WTC11 (cell line): ENCODE measurements around the gene FBXL13. TPM values are rescaled to one million over a fixed set of nuclear protein-coding genes. Genes with fewer than 3 reads are reported as not detected.

Experiments
- ATAC-seq: fragments of 200-7000 bp; cut with Tn5 transposase; 2 replicates; pipeline ENCODE4 v1.10.0; 2021; ENCODE audit warnings: mild to moderate bottlenecking, moderate library complexity
- CTCF ChIA-PET: fragments of 300-600 bp; sonication (Branson Sonifier 250); formaldehyde crosslinking; loops from one replicate; lab custom pipeline; 2021; ENCODE audit warnings: antibody characterized with exemption; lab: Charles Lee
- POLR2A ChIA-PET: fragments of 350-600 bp; sonication (Branson Sonifier 250); formaldehyde crosslinking; loops from one replicate; lab custom pipeline; 2021; ENCODE audit warnings: antibody characterized with exemption; lab: Charles Lee
- DNase-seq: peaks from one replicate; pipeline ENCODE4 v3.0.0; 2021; ENCODE audit warnings: low spot score
- H3K27ac Mint-ChIP-seq: 2 replicates; pipeline ENCODE4 v1.8.0; 2021; ENCODE audit warnings: mixed read lengths
- H3K27me3 Mint-ChIP-seq: 2 replicates; pipeline ENCODE4 v1.8.0; 2021; ENCODE audit warnings: low read depth, mild to moderate bottlenecking, moderate library complexity, mixed read lengths
- H3K36me3 Mint-ChIP-seq: 2 replicates; pipeline ENCODE4 v1.8.0; 2021; ENCODE audit warnings: mixed read lengths
- H3K4me1 Mint-ChIP-seq: 2 replicates; pipeline ENCODE4 v1.8.0; 2022; ENCODE audit warnings: mixed read lengths
- H3K4me3 Mint-ChIP-seq: 2 replicates; pipeline ENCODE4 v1.8.0; 2021; ENCODE audit warnings: mild to moderate bottlenecking, moderate library complexity, mixed read lengths
- H3K9me3 Mint-ChIP-seq: 2 replicates; pipeline ENCODE4 v1.8.0; 2021; ENCODE audit warnings: mixed read lengths
- ATF1 ChIP-seq: sonication (generic); formaldehyde crosslinking; IDR thresholded peaks from 2 replicates; pipeline ENCODE4 v1.8.1; 2023; ENCODE audit warnings: mild to moderate bottlenecking, moderate library complexity, missing genetic modification reagents
- ATF6 ChIP-seq: sonication (generic); formaldehyde crosslinking; IDR thresholded peaks from 2 replicates; pipeline ENCODE4 v1.8.1; 2023; ENCODE audit warnings: mild to moderate bottlenecking, missing genetic modification reagents
- CBFB ChIP-seq: sonication (generic); formaldehyde crosslinking; IDR thresholded peaks from 2 replicates; pipeline ENCODE4 v1.8.1; 2022; ENCODE audit warnings: mild to moderate bottlenecking, low read depth, missing genetic modification reagents
- CDX4 ChIP-seq: fragments of 250-450 bp; sonication (Bioruptor Pico); IDR thresholded peaks from 2 replicates; pipeline ENCODE4 v1.9.0; 2021; ENCODE audit warnings: moderate library complexity, mild to moderate bottlenecking, inconsistent platforms, borderline replicate concordance
- EMX1 ChIP-seq: fragments of 250-450 bp; sonication (Bioruptor Pico); IDR thresholded peaks from 2 replicates; pipeline ENCODE4 v1.8.0; 2021; ENCODE audit warnings: mild to moderate bottlenecking
- ESRRA ChIP-seq: sonication (generic); formaldehyde crosslinking; IDR thresholded peaks from 2 replicates; pipeline ENCODE4 v1.8.1; 2022; ENCODE audit warnings: mild to moderate bottlenecking, missing genetic modification reagents, borderline replicate concordance
- FOXJ3 ChIP-seq: sonication (generic); formaldehyde crosslinking; IDR thresholded peaks from 2 replicates; pipeline ENCODE4 v1.9.0; 2021; ENCODE audit warnings: missing genetic modification reagents, mild to moderate bottlenecking, borderline replicate concordance
- GRHL2 ChIP-seq: fragments of 250-450 bp; sonication (Bioruptor Pico); IDR thresholded peaks from 2 replicates; pipeline ENCODE4 v1.8.0; 2022; ENCODE audit warnings: mild to moderate bottlenecking, moderate library complexity; ENCODE audit not compliant: insufficient replicate concordance, severe bottlenecking
- JAZF1 ChIP-seq: fragments of 250-450 bp; sonication (Bioruptor Pico); IDR thresholded peaks from 2 replicates; pipeline ENCODE4 v1.9.0; 2021; ENCODE audit warnings: moderate library complexity, mild to moderate bottlenecking, inconsistent platforms
- MAX ChIP-seq: sonication (generic); formaldehyde crosslinking; IDR thresholded peaks from 2 replicates; pipeline ENCODE4 v1.8.0; 2022; ENCODE audit warnings: mild to moderate bottlenecking, missing genetic modification reagents
- MXD4 ChIP-seq: fragments of 250-450 bp; sonication (Bioruptor Pico); IDR thresholded peaks from 2 replicates; pipeline ENCODE4 v1.8.0; 2021; ENCODE audit warnings: mild to moderate bottlenecking, moderate library complexity, borderline replicate concordance
- MYBL2 ChIP-seq: sonication (generic); formaldehyde crosslinking; IDR thresholded peaks from 2 replicates; pipeline ENCODE4 v1.8.1; 2023; ENCODE audit warnings: mild to moderate bottlenecking, moderate library complexity, missing genetic modification reagents
- NFE2L1 ChIP-seq: sonication (generic); formaldehyde crosslinking; IDR thresholded peaks from 2 replicates; pipeline ENCODE4 v1.8.1; 2023; ENCODE audit warnings: missing genetic modification reagents
- PRRX2 ChIP-seq: fragments of 250-450 bp; sonication (Bioruptor Pico); IDR thresholded peaks from 2 replicates; pipeline ENCODE4 v1.8.0; 2021; ENCODE audit warnings: mild to moderate bottlenecking
- SMAD3 ChIP-seq: sonication (generic); formaldehyde crosslinking; IDR thresholded peaks from 2 replicates; pipeline ENCODE4 v1.8.0; 2022; ENCODE audit warnings: missing genetic modification reagents, mild to moderate bottlenecking, borderline replicate concordance
- SMAD4 ChIP-seq: sonication (generic); formaldehyde crosslinking; IDR thresholded peaks from 2 replicates; pipeline ENCODE4 v1.8.0; 2022; ENCODE audit warnings: mild to moderate bottlenecking, missing genetic modification reagents
- SP1 ChIP-seq: sonication (generic); formaldehyde crosslinking; conservative IDR thresholded peaks from 2 replicates; pipeline ENCODE4 v1.8.1; 2022; ENCODE audit warnings: missing genetic modification reagents
- TCF7 ChIP-seq: sonication (generic); formaldehyde crosslinking; IDR thresholded peaks from 2 replicates; pipeline ENCODE4 v1.8.0; 2022; ENCODE audit warnings: mild to moderate bottlenecking, low read depth, missing genetic modification reagents, moderate library complexity
- TP53 ChIP-seq: sonication (generic); formaldehyde crosslinking; IDR thresholded peaks from 2 replicates; pipeline ENCODE4 v1.8.1; 2023; ENCODE audit warnings: mild to moderate bottlenecking, missing genetic modification reagents
- USF1 ChIP-seq: sonication (generic); formaldehyde crosslinking; IDR thresholded peaks from 2 replicates; pipeline ENCODE4 v1.8.0; 2022; ENCODE audit warnings: mild to moderate bottlenecking, missing genetic modification reagents
- ZNF138 ChIP-seq: sonication (generic); formaldehyde crosslinking; conservative IDR thresholded peaks from 2 replicates; pipeline ENCODE4 v1.8.1; 2022; ENCODE audit warnings: mild to moderate bottlenecking, moderate library complexity, missing genetic modification reagents
- ZNF232 ChIP-seq: sonication (generic); formaldehyde crosslinking; IDR thresholded peaks from 2 replicates; pipeline ENCODE4 v1.8.0; 2022; ENCODE audit warnings: mild to moderate bottlenecking, missing genetic modification reagents
- ZNF423 ChIP-seq: fragments of 250-450 bp; sonication (Bioruptor Pico); IDR thresholded peaks from 2 replicates; pipeline ENCODE4 v2.1.2; 2022; ENCODE audit warnings: mild to moderate bottlenecking, moderate library complexity
- total RNA-seq: library from RNA; stranded (reverse); gene quantifications from 3 replicates; pipeline ENCODE4 v1.2.3, GENCODE V29; 2021
- TF ChIP-seq, protein P1 (sequence below): sonication (generic); formaldehyde crosslinking; conservative IDR thresholded peaks from 2 replicates; pipeline ENCODE4 v1.8.1; 2023; ENCODE audit warnings: mild to moderate bottlenecking, low read depth, missing genetic modification reagents, moderate library complexity
- TF ChIP-seq, protein P2 (sequence below): sonication (generic); formaldehyde crosslinking; IDR thresholded peaks from 2 replicates; pipeline ENCODE4 v1.8.1; 2023; ENCODE audit warnings: mild to moderate bottlenecking, moderate library complexity, missing genetic modification reagents

FBXL13 gene
- total RNA-seq, 1 experiment from 2014 or later, result 1.7 TPM

- Mint-ChIP-seq H3K9me3 (no peaks in the 10 kb centered on the region), H3K27ac (no peak overlapping the region), H3K36me3 (no peaks in the 10 kb centered on the region), H3K4me3 (no peak overlapping the region), H3K27me3 (no peaks in the 10 kb centered on the region), H3K4me1 (peaks cover 7% of the 10 kb centered on the region; the same call in 1 of the 2 replicates)
- no peak for TF ChIP-seq PRRX2 (CRISPR knock-in tag)
- no peak for TF ChIP-seq GRHL2
- no peak for TF ChIP-seq ZNF423
- CTCF ChIA-PET, result no interaction called here
- POLR2A ChIA-PET, result no interaction called here
- DNase-seq (no peak), ATAC-seq (no peak)
These were observed 176.6 kb downstream of the FBXL13 start for GRCh38 chr7:102897856-102898531.

GRCh38 chr7:102897211-102897631, 177.4 kb downstream of the FBXL13 start:
- ATAC-seq, result no peak
- H3K27ac Mint-ChIP-seq, result no peak overlapping the region; the same call in 1 of the 2 replicates
- H3K27me3 Mint-ChIP-seq, result no peaks in the 10 kb centered on the region
- no peaks in the 10 kb centered on the region for H3K36me3 Mint-ChIP-seq
- peaks cover 7% of the 10 kb centered on the region; the same call in 1 of the 2 replicates for H3K4me1 Mint-ChIP-seq
- TF ChIP-seq EMX1 (CRISPR knock-in tag) (no peak), MXD4 (CRISPR knock-in tag) (no peak), TCF7 (CRISPR knock-in tag) (no peak), ESRRA (CRISPR knock-in tag) (no peak), CBFB (CRISPR knock-in tag) (no peak), CDX4 (CRISPR knock-in tag) (no peak), NFE2L1 (CRISPR knock-in tag) (no peak), MYBL2 (no peak)
- TF ChIP-seq, protein P1, sequence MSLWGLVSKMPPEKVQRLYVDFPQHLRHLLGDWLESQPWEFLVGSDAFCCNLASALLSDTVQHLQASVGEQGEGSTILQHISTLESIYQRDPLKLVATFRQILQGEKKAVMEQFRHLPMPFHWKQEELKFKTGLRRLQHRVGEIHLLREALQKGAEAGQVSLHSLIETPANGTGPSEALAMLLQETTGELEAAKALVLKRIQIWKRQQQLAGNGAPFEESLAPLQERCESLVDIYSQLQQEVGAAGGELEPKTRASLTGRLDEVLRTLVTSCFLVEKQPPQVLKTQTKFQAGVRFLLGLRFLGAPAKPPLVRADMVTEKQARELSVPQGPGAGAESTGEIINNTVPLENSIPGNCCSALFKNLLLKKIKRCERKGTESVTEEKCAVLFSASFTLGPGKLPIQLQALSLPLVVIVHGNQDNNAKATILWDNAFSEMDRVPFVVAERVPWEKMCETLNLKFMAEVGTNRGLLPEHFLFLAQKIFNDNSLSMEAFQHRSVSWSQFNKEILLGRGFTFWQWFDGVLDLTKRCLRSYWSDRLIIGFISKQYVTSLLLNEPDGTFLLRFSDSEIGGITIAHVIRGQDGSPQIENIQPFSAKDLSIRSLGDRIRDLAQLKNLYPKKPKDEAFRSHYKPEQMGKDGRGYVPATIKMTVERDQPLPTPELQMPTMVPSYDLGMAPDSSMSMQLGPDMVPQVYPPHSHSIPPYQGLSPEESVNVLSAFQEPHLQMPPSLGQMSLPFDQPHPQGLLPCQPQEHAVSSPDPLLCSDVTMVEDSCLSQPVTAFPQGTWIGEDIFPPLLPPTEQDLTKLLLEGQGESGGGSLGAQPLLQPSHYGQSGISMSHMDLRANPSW (CRISPR knock-in tag), result no peak
- no peaks in the 10 kb centered on the region for H3K9me3 Mint-ChIP-seq
- H3K4me3 Mint-ChIP-seq, result no peak overlapping the region
- CTCF ChIA-PET, result no interaction called here
- POLR2A ChIA-PET, result no interaction called here
- DNase-seq, result no peak

DNA sequence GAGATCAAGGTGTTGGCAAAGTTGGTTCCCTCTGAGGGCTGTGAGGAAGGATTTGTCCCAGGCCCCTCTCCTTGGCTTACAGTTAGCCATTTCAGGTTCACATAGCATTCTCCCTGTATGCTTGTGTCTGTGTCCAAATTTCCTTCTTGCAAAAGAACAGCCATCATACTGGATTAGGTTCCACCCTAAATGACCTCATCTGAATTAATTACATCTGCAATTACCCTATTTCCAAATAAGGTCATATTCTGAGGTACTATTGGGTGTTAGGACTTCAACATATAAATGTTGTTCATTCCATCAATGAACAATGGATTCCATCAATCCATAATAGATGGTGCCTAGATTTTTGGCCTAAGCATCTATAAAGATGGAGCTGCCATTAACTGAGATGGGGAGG, 178.0 kb downstream of the FBXL13 start:
- Mint-ChIP-seq H3K27me3 (no peaks in the 10 kb centered on the region), H3K27ac (no peak overlapping the region), H3K4me3 (no peak overlapping the region), H3K9me3 (no peaks in the 10 kb centered on the region), H3K36me3 (no peaks in the 10 kb centered on the region), H3K4me1 (peaks cover 7% of the 10 kb centered on the region; the same call in 1 of the 2 replicates)
- ChIA-PET POLR2A (no interaction called here), CTCF (no interaction called here)
- DNase-seq, result no peak
- ATAC-seq, result no peak
- no peak for TF ChIP-seq ATF6 (CRISPR knock-in tag)
- TF ChIP-seq SMAD4 (CRISPR knock-in tag), result no peak
- no peak for TF ChIP-seq USF1 (CRISPR knock-in tag)
- TF ChIP-seq ZNF232 (CRISPR knock-in tag), result no peak
- TF ChIP-seq, protein P2, sequence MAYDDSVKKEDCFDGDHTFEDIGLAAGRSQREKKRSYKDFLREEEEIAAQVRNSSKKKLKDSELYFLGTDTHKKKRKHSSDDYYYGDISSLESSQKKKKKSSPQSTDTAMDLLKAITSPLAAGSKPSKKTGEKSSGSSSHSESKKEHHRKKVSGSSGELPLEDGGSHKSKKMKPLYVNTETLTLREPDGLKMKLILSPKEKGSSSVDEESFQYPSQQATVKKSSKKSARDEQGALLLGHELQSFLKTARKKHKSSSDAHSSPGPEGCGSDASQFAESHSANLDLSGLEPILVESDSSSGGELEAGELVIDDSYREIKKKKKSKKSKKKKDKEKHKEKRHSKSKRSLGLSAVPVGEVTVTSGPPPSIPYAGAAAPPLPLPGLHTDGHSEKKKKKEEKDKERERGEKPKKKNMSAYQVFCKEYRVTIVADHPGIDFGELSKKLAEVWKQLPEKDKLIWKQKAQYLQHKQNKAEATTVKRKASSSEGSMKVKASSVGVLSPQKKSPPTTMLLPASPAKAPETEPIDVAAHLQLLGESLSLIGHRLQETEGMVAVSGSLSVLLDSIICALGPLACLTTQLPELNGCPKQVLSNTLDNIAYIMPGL (CRISPR knock-in tag), result no peak
- no peak for TF ChIP-seq FOXJ3 (CRISPR knock-in tag)
- no peak for TF ChIP-seq MAX (CRISPR knock-in tag)
- no peak for TF ChIP-seq TP53 (CRISPR knock-in tag)
- TF ChIP-seq SMAD3 (CRISPR knock-in tag), result no peak
- TF ChIP-seq SP1 (CRISPR knock-in tag), result no peak
- TF ChIP-seq JAZF1 (CRISPR knock-in tag), result no peak
- TF ChIP-seq ATF1 (CRISPR knock-in tag), result no peak
- no peak for TF ChIP-seq MYBL2
- TF ChIP-seq ZNF138 (CRISPR knock-in tag), result no peak
